Retina (tissue), 1 donor: Measurements from ENCODE around the gene PVRIG.
A peak's percentile ranks its signal among the peaks of the same experiment; 100 is the strongest.
"Not testable (repeated sequence)": the region's sequence is repeated elsewhere in the genome, so short reads cannot be mapped to it uniquely, and the experiment has no call there.

ENCODE experiments used
- DNase-seq: peaks from one replicate; pipeline ENCODE4 v3.0.0-alpha.2; 2016

The PVRIG gene

GRCh38 chr7:100219801-100220585, at the start of gene PVRIG:
TSS of gene PVRIG (plus strand) at chr7:100219949. CDS start at chr7:100219971, 22 bp downstream.
- not testable (repeated sequence) for DNase-seq

GRCh38 chr7:100170101-100170897, 49.5 kb upstream of the PVRIG start:
- no peak for DNase-seq

GRCh38 chr7:100171087-100171681, 48.6 kb upstream of the PVRIG start:
- DNase-seq: peak; percentile 56

GRCh38 chr7:100171840-100172239, 47.9 kb upstream of the PVRIG start:
- peak; percentile 14 for DNase-seq

- no peak for DNase-seq
Measured at GRCh38 chr7:100173806-100174495, 45.8 kb upstream of the PVRIG start.

GRCh38 chr7:100174582-100174981, 45.2 kb upstream of the PVRIG start:
- DNase-seq: no peak

- no peak for DNase-seq
Measured at GRCh38 chr7:100175296-100175935, 44.3 kb upstream of the PVRIG start.

GRCh38 chr7:100176096-100177044, 43.4 kb upstream of the PVRIG start:
- no peak for DNase-seq

- DNase-seq: peak; percentile 96
Measured at GRCh38 chr7:100177045-100178001, 42.4 kb upstream of the PVRIG start, which contains the start of the genes GPC2 and STAG3. TSS of gene GPC2 (minus strand) at chr7:100177381. CDS start at chr7:100177199, 182 bp downstream. TSS of gene STAG3 (plus strand) at chr7:100177918. CDS start at chr7:100180557, 2,639 bp downstream.

GRCh38 chr7:100180084-100180483, 39.7 kb upstream of the PVRIG start:
- DNase-seq: not testable (repeated sequence)

GRCh38 chr7:100182616-100183015, 37.1 kb upstream of the PVRIG start:
- not testable (repeated sequence) for DNase-seq

- DNase-seq: not testable (repeated sequence)
Measured at GRCh38 chr7:100183090-100183489, 36.7 kb upstream of the PVRIG start.

- no peak for DNase-seq
Measured at GRCh38 chr7:100185726-100186125, 34.0 kb upstream of the PVRIG start.

- no peak for DNase-seq
Measured at GRCh38 chr7:100189061-100189460, 30.7 kb upstream of the PVRIG start.

- DNase-seq: no peak
Measured at GRCh38 chr7:100190048-100190711, 29.6 kb upstream of the PVRIG start.

- DNase-seq: no peak
Measured at GRCh38 chr7:100191775-100192174, 28.0 kb upstream of the PVRIG start.

- DNase-seq: not testable (repeated sequence)
Measured at GRCh38 chr7:100192281-100192862, 27.4 kb upstream of the PVRIG start.

- no peak for DNase-seq
Measured at GRCh38 chr7:100192969-100193368, 26.8 kb upstream of the PVRIG start.

- no peak for DNase-seq
Measured at GRCh38 chr7:100195222-100195621, 24.5 kb upstream of the PVRIG start.
